ENCODE results near the gene RAB35. TPM values are rescaled to one million over a fixed set of nuclear protein-coding genes. Genes with fewer than 3 reads are reported as not detected.

RAB35 gene
- total RNA-seq, 3 donors from 2014 or later (not counting 1 experiment from before 2014, with no cell fraction given) = 65.0 to 85.9 (median 81.2) TPM

DNA sequence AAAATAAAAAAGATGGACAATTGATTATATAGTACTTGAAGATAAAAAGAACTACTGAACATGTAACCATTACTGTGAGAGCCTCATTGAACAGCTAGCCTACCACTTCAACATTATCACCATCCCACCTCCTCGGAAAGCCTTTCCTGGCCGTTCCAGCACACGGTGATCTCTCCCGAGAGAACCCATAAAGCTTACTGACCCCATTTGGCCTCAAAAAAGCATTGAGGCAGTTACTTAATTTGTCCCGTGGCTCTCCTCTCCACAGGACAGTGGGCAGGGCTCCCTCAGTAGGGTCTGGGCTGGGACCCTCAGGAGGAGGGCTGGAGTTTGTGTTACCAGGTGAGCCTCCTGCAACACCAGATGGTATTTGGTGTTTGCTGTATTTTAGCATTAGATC, 55.8 kb downstream of the RAB35 start:
- ATAC-seq = no peak
- 94% methylated on average over 5 of the region's 5 CpGs for WGBS (ENCODE audit: insufficient coverage)
- no peak for DNase-seq
- Mint-ChIP-seq H3K27me3 (ENCODE audit: low read depth in 2 of 2) (no peaks in the 10 kb centered on the region), H3K9me3 (no peaks in the 10 kb centered on the region), H3K27ac (no peak overlapping the region), H3K4me1 (no peaks in the 10 kb centered on the region), H3K4me3 (no peak overlapping the region), H3K36me3 (no peaks in the 10 kb centered on the region)
- no peaks in the 10 kb centered on the region for H3K9me3 ChIP-seq (ENCODE audit: control insufficient read depth, insufficient read depth, low read length)
- intact Hi-C loops (cut with micrococcal nuclease) = no loop called here
- H3K27me3 ChIP-seq (ENCODE audit: control insufficient read depth, insufficient read depth, low read length) = no peaks in the 10 kb centered on the region
- H3K27ac ChIP-seq (ENCODE audit: low read length) = no peak overlapping the region
- H3K4me3 ChIP-seq (ENCODE audit: low read length) = no peak overlapping the region
- TF ChIP-seq, protein P1, sequence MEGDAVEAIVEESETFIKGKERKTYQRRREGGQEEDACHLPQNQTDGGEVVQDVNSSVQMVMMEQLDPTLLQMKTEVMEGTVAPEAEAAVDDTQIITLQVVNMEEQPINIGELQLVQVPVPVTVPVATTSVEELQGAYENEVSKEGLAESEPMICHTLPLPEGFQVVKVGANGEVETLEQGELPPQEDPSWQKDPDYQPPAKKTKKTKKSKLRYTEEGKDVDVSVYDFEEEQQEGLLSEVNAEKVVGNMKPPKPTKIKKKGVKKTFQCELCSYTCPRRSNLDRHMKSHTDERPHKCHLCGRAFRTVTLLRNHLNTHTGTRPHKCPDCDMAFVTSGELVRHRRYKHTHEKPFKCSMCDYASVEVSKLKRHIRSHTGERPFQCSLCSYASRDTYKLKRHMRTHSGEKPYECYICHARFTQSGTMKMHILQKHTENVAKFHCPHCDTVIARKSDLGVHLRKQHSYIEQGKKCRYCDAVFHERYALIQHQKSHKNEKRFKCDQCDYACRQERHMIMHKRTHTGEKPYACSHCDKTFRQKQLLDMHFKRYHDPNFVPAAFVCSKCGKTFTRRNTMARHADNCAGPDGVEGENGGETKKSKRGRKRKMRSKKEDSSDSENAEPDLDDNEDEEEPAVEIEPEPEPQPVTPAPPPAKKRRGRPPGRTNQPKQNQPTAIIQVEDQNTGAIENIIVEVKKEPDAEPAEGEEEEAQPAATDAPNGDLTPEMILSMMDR (IDR thresholded peaks at IDR 0.05) = no peak
- no peaks in the 10 kb centered on the region for H3K4me1 ChIP-seq (ENCODE audit: control insufficient read depth, insufficient read depth, low read length)
- H3K36me3 ChIP-seq (ENCODE audit: control insufficient read depth, insufficient read depth, low read length) = peaks cover 10% of the 10 kb centered on the region

DNA sequence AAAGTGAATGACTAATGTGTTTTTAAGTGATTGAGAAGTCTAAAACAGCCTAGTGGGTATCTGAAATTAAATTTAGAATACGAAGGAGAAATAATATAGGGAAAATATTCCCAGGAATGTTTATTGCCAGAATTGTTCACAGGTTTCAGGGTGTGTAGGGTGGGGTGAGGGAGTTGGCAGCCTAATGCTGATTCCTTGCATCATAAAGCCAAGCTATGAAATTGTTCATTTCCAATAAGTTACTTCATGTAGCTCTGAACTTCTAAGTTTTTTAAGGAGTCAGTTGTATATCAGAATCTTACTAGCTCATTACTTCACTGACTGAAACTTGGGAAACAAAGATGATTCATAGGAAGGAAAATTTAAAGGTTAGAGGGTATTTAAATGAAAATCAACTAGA, 56.4 kb downstream of the RAB35 start:
- intact Hi-C loops (cut with micrococcal nuclease) = no loop called here
- Histone ChIP-seq H3K9me3 (ENCODE audit: control insufficient read depth, insufficient read depth, low read length) (no peaks in the 10 kb centered on the region), H3K4me3 (ENCODE audit: low read length) (no peak overlapping the region), H3K36me3 (ENCODE audit: control insufficient read depth, insufficient read depth, low read length) (peaks cover 4% of the 10 kb centered on the region), H3K27ac (ENCODE audit: low read length) (no peak overlapping the region), H3K27me3 (ENCODE audit: control insufficient read depth, insufficient read depth, low read length) (no peaks in the 10 kb centered on the region), H3K4me1 (ENCODE audit: control insufficient read depth, insufficient read depth, low read length) (no peaks in the 10 kb centered on the region)
- H3K27me3 Mint-ChIP-seq (ENCODE audit: low read depth in 2 of 2) = no peaks in the 10 kb centered on the region
- no peak overlapping the region for H3K27ac Mint-ChIP-seq
- no peaks in the 10 kb centered on the region for H3K4me1 Mint-ChIP-seq
- DNase-seq (no peak), ATAC-seq (no peak)
- H3K9me3 Mint-ChIP-seq = no peaks in the 10 kb centered on the region
- 97% methylated on average over 1 of the region's 1 CpG for WGBS (ENCODE audit: insufficient coverage)
- no peak overlapping the region for H3K4me3 Mint-ChIP-seq
- TF ChIP-seq, protein P1 (IDR thresholded peaks at IDR 0.05) = no peak
- H3K36me3 Mint-ChIP-seq = no peaks in the 10 kb centered on the region

DNA sequence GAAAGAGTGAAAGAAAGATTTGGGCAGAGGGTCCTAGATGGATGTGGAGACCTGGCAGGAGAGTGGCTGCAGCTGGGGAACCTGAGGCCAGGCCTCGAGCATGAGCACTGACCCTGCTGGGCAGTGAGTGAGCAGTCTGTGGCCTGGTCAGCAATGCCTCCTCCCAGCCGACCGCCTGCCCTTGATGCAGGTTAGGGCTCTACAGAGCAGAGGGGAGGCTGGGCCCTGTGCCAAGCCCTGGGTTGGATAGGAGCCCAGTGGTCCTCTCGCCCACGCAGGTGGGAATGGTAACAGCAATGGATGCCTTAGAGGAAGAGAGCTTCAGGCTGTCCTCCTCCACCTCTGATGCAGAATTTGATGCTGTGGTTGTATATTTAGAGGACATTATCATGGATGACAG, 59.8 kb downstream of the RAB35 start:
- TF ChIP-seq, protein P1 (IDR thresholded peaks at IDR 0.05) = no peak
- Histone ChIP-seq H3K9me3 (ENCODE audit: control insufficient read depth, insufficient read depth, low read length) (no peaks in the 10 kb centered on the region), H3K36me3 (ENCODE audit: control insufficient read depth, insufficient read depth, low read length) (no peaks in the 10 kb centered on the region), H3K27me3 (ENCODE audit: control insufficient read depth, insufficient read depth, low read length) (no peaks in the 10 kb centered on the region), H3K4me1 (ENCODE audit: control insufficient read depth, insufficient read depth, low read length) (no peaks in the 10 kb centered on the region), H3K4me3 (ENCODE audit: low read length) (no peak overlapping the region), H3K27ac (ENCODE audit: low read length) (no peak overlapping the region)
- 92% methylated on average over 5 of the region's 5 CpGs for WGBS (ENCODE audit: insufficient coverage)
- DNase-seq (no peak), ATAC-seq (no peak)
- Mint-ChIP-seq H3K27ac (no peak overlapping the region), H3K27me3 (ENCODE audit: low read depth in 2 of 2) (no peaks in the 10 kb centered on the region), H3K9me3 (peaks cover 0 to 2% of the 10 kb centered on the region in 2 donors), H3K4me1 (no peaks in the 10 kb centered on the region), H3K4me3 (no peak overlapping the region), H3K36me3 (no peaks in the 10 kb centered on the region)
- intact Hi-C loops (cut with micrococcal nuclease) = no loop called here

DNA sequence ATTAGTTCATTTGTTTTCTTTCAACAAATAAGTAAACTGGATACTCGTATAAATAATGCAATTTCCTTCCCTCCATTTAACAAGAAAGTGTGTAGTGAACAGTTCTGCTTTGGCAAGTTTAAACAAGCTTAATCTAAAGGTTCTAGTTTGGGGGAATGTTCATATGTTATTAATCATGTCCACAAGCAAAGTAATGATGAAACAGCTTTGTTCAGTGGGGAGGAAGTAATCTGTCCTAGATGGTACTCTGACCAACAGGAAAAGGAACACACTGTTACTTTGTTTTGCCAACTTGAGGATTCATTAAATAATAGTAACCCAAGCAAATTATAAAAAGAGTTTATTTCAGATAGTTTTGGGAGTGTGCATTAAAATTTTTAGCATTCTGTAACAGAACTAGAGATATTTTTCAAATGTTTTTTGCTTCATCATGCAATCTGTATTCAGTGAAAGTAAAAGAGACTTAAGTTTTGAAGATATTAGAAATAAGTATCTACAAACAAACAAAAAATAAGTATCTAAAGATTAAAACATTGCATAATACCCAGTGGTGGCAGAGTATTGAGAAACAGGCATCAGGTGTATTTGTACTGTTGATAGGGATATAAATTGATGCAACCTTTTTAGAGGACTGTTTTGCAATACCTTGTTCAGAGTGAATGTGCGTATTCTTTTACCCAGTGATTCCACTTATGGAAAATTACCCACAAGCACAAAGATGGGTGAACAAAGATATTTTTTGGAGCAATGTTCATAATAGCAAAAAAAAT, 61.1 kb downstream of the RAB35 start:
- H3K4me3 Mint-ChIP-seq = no peak overlapping the region

More for the DNA sequence above, 61.1 kb downstream of the RAB35 start:
- H3K9me3 Mint-ChIP-seq = peaks cover 0 to 2% of the 10 kb centered on the region in 2 donors
- Histone ChIP-seq H3K4me3 (ENCODE audit: low read length) (no peak overlapping the region), H3K27ac (ENCODE audit: low read length) (no peak overlapping the region), H3K4me1 (ENCODE audit: control insufficient read depth, insufficient read depth, low read length) (no peaks in the 10 kb centered on the region), H3K36me3 (ENCODE audit: control insufficient read depth, insufficient read depth, low read length) (no peaks in the 10 kb centered on the region), H3K9me3 (ENCODE audit: control insufficient read depth, insufficient read depth, low read length) (no peaks in the 10 kb centered on the region), H3K27me3 (ENCODE audit: control insufficient read depth, insufficient read depth, low read length) (no peaks in the 10 kb centered on the region)
- no peaks in the 10 kb centered on the region for H3K27me3 Mint-ChIP-seq (ENCODE audit: low read depth in 2 of 2)
- H3K4me1 Mint-ChIP-seq = no peaks in the 10 kb centered on the region
- TF ChIP-seq, protein P1 (IDR thresholded peaks at IDR 0.05) = no peak
- no peak for DNase-seq
- no peak overlapping the region for H3K27ac Mint-ChIP-seq
- no peak for ATAC-seq
- no peaks in the 10 kb centered on the region for H3K36me3 Mint-ChIP-seq
- intact Hi-C loops (cut with micrococcal nuclease) = no loop called here
- no CpG with 5 or more reads among the region's 2 CpGs for WGBS (ENCODE audit: insufficient coverage)

All from natural killer cell (primary cell).